Activated CD4-positive, alpha-beta T cell treated with anti-CD3 and anti-CD28 coated beads, Interleukin-10, Interleukin-2, amounts not matched to agents 100 ng/mL and 50 ng/mL, durations not matched to agents 16 hours and 8 hours (primary cell): ENCODE results near the gene PI16.
A peak's percentile ranks its signal among the peaks of the same experiment; 100 is the strongest.
"Not testable (repeated sequence)": the region's sequence is repeated elsewhere in the genome, so short reads cannot be mapped to it uniquely, and the experiment has no call there.

ENCODE experiments used
- DNase-seq: peaks from one replicate; pipeline ENCODE4 v3.0.0-alpha.2; 2020

PI16 gene

GRCh38 chr6:36976509-36976908, 22.0 kb downstream of the PI16 start:
- DNase-seq = no peak

DNA sequence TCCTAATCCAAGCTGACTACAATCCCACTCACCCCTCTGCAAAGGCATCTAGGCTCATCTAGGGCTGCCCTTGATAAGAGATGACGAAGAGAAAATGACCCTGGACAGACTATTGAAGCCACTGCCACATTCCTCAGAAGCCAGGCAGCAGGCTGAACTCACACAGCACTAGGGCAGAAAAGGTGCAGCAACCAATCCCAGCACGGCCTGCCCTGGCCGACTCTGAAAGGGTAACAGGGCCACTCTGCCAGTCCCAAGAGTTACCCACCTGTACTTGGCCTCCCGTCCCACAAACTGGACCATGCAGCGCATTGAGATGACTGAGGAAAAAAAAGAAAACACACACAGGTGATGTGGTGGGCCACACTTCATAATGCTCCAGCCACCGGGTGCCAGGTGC, 22.4 kb downstream of the PI16 start:
- no peak for DNase-seq

DNA sequence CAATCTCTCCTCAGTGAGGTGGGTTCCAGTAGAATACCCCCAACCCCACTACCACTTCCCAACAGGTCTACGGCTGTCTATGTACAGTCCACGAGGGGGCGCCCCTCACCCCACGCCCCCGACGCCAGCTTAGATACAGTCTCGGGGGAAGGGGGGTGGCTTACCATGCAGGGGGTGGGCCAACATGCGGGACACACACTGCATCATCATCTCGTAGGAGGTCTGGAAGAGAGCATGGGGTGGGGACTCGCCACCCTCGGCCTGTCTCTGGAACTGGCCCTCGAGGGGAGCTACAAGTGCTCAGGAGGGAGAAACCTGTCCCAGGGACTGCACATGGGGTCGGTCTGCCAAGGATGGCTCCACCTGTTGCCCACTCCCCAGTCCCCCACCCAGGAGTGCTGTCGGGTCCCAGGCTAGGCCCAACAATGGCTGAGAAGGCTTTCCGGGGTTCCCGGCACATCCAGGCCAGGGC, 23.0 kb downstream of the PI16 start:
- DNase-seq = no peak

DNA sequence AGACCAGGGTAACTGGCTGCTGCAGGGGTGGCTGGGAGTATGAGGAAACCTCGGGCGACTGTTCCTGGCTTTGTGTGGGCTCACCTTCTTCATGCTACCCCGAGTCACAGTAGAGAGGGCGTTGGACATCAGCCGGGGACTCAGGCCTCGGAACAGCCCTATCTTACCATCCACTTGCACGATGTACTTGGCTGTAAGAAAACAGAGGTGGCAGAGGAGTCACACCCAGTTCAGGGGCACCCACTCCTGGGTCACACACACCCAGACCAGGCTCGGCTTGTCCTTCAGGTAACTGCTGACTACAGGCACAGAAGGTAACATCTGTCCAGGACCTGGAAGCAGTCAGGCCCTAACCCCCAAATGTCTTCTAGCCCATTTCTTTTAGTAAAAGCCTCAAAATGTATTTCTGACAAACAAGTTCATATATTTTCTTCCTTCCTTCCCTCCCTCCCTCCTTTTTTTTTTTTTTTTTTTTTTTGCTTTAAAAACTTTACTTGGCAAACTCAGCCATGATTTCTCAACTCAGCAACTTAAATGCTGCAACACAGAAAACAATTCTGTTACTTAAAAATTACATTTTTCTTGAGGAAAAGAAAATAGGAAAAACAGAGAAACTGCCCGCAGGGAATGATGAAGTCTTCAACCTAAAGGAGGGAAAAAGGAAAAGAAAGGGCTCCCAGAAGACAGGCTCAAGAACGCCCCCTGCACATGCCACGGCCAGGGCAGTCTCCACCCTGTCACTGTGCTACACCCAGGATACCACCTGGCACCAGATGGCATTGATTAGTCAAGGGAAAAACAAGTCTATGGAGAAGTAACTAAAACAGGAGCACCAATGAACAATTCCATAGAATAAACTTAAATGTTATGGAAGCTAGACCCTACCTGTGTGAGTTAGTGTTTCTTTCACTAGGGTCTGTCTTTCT, 24.1 kb downstream of the PI16 start:
- no peak for DNase-seq

DNA sequence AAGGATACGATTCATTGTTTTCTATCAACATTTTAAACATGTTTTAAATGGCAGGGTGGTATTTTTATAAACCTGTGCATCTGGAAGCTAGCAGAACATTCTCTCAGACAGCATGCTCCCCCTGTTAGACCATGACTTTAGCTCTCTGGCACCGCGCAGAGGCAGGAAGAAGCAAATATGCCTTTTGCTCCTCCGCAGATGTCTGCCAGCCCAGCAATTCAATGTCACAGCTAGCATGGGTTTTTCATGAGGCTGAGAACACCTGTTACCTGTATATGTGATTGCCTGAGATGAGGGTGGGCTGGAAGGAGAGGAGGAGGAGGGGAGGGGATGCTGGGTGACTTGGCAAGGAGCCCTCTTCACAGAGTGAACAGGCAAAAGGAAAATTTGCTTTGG, 24.8 kb downstream of the PI16 start:
- DNase-seq = peak; percentile 46

GRCh38 chr6:36980129-36980528, 25.6 kb downstream of the PI16 start:
- no peak for DNase-seq

DNA sequence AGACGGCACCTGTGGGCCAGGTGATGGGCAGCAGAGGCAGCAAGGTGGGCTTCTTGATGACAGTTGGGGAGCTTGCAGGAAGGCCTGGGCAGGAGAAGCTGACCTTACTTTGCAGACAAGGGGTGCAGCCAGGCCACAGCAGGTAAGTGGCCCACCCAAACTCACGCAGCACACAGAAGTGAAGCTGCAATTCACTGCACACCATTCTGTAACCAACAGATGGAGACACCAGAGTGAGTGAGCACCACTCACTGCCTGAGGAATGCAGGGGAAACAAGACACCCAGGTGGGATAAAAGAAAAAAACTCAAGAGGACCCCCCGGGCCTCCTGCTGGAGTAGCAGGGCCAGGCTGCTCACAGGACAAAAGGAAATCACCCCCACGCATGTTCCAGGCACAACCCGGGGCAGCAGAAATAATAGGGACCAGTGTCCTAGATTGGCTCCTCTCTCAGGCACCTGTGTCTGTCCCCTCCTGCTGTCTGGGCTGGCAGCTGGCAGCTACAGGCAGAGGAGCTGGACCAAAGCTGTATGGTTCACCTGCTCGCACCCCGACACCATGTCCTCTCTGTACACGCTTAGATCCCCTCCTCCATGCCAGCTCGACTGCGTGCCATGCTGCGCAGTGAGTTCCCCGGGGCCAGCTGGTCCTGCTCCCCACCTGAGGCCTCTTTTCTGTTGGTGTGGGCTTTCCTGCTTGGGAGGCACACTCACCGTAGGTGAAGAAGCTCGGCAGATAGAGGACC, 26.5 kb downstream of the PI16 start:
- no peak for DNase-seq

DNA sequence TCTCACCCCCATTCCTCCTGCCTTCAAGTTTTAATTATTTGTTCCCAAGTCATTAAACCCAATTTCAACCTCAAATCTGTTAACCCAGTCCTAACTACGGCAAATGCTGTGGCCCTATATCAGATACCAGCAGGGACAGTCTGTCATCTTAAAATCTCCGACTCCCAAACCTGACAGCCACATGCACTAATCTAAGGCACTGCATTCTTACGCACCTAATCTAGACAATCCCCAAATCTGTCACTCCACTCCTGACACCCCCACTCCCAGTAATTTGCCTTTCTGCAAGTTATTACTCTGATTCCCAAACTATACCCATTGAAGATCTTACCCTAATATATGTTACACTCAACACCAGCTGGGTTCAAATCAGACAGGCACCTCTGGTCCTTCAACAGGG, 29.0 kb downstream of the PI16 start:
- no peak for DNase-seq

- DNase-seq = peak; percentile 73
Observed at GRCh38 chr6:36984581-36985416, 30.3 kb downstream of the PI16 start.

DNA sequence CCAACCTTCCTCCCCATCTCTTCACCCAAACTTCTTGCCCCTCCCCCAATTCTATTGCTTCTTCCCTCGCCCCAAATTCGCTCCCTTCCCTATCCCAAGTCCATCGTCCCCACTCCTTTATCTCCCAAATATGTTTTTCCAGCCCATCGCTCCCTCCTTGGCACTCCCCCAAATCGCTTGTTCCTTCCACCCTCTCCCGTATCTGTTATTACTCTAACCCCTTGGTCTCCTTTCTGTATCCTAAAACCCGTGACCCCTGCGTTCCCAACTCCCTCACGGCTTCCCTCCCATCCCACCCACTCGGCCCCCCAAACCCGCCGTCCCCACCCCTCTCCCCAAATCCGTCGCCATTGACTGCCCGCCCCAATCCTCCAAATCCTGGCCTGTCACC, 30.9 kb downstream of the PI16 start:
- DNase-seq = no peak

- DNase-seq = peak; percentile 93
Observed at GRCh38 chr6:36985808-36986703, 31.5 kb downstream of the PI16 start, which contains the start of gene MTCH1. Gene MTCH1, minus strand, starts transcription at chr6:36986196. Its CDS starts 23 bp downstream, at chr6:36986173.

DNA sequence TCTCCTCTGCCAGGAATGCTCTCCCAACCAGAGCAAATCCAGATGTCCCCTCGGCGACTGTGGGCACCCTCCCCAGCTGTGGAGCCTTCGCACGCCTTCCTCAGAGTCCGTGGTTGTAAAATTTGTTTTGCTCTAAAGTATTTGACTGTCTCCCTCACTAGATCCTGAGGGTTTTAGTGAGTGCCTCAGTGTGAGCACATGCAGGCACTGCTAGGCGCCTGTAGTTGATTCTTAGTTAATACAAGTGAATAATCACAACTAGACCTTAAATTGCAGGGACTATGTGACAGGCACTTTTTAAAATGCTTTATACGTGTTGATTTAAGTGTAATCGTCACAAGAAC, 32.1 kb downstream of the PI16 start:
- no peak for DNase-seq

GRCh38 chr6:36989264-36989663, 34.7 kb downstream of the PI16 start:
- no peak for DNase-seq

GRCh38 chr6:36990401-36990800, 35.9 kb downstream of the PI16 start:
- DNase-seq = not testable (repeated sequence)

DNA sequence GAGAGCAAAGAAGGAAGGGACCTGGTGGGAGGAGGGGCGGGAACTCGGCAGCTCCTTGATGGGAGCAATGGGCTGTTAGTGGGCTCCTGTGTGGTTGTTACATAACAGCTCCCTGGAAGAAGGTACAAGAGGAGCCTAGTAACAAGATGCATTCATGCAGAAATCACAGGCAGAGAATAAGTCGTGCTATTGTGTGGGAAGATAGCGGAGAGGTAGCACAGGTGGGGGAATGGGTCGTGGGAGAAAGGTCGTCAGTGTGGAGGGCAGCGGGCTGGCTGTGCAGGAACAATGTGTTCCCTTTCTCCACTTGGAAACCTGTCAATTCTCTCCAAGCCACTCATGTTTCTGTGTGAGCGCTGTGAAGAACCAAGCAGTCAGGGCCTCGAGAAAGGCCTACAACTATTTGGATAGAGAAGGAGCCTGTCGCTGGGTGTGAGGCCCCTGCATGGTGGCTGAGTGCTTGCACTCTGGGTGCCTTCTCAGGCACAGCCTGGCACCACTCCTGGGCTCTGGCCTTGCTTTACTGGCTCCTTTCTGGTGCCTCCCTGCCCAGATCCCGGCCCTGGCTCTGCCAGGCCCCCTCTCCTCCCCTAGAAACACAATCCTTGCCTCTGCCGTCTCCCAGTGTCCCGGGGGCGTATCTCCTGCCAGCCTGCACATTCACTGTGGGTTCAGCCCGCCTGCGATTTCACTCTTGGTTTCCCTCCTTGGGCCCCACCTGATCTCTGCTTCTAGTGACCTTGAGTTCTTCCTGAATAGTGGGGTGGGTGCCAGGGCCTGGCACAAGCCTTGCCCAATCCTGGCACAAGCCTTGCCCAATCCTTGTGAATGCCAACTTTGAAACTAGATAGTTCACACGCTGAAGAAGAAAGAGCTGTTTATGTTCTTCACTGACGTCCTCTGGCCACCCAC, 43.5 kb downstream of the PI16 start:
- DNase-seq = no peak

GRCh38 chr6:36998723-36999038, 44.1 kb downstream of the PI16 start:
- DNase-seq = no peak

DNA sequence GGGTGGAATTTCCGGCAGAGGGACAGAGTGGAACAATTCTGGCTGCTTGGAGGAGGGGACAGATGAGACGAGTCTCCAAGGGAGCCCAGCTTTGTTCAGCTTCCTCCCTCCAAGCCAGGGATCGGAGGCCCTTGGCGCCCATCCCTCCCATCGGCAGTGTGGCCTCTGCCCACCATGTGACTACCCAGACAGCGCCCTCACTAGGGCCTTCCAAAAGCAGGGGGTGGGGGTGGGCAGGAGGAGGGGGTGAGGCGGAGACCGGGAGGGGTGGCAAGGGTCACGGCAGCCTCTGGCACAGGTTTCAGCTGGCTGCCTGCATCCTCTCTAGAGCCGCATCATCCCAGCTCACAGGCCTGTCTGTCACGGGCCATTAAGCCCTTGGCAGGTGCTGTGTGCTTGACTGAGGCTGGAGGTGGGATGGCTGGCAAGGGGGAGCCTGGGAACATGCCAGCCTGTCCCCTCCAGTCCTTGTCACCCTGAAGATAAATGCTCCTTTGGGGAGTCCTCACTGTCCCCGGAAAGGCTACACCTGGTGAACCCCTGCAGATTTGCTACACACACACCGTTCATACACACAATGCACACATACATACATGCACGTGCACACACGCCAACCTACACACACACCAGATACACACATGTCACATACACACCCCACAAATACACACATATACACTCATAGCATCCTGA, 44.7 kb downstream of the PI16 start:
- no peak for DNase-seq

DNA sequence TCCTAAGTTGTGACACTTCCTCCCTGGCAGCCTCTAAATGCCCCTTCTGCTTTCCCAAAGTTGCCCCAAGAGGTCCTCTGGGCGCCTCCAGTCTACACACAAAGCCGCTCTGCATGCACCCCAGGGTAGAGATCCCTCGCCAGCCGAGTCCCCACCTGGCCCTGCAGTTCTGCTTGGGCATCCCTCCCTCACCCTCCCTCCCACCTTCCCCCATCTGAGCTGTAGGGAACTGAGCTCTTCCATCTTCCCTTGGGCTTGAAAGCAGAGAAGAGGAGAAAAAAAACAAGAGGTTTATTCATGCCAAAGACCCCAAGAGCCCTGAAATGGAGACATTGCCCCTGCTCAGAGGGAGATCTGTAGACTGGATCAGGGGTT, 45.2 kb downstream of the PI16 start:
- DNase-seq = no peak

DNA sequence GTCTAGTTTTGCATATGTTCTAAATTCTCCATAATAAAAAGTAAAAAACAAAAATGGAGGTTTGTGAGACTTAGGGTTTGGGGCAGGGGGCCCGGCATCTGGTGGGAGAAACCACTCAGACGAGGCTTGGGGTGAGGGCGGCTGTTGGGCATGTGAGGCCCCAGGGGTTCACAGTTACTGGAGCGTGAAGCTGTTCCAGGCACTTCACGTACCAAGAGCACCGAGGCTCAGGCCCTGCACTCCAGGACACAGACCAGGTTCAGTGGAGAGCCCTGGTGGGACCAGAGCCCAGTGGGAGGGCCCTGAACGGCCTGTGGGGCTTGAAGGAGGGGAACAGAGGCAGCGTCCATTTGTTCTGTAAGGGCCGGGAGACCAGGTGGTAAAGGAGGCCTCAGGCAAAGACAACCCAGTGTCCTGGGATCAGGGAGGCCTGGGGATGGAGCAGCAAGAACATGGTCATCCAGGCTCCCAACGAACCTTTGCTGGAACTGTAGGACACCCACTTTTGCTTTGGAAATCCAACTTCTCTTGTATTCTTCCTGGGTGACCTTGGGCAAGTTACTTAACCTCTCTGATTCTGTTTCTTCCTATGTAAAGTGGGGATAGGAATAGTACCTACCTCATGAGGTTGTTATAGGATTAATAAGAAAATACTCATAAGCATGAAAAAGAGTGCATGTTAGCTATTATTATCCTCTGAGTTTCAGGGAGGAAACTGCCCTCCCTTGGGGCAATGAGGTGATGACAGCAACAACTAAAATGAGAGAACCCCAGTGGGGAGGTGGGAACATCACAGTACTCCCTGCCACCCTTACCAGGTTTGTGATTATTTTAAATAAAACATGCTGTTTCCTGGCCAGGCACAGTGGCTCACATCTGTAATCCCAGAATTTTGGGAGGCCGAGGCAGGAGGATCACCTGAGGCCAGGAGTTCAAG, 49.8 kb downstream of the PI16 start:
- DNase-seq = no peak
